HUES6 (cell line): Measurements from ENCODE around the gene FRAS1.
"Not testable (repeated sequence)": the region's sequence is repeated elsewhere in the genome, so short reads cannot be mapped to it uniquely, and the experiment has no call there.

ENCODE experiments used
- H3K27ac ChIP-seq: 2 replicates; pipeline ENCODE4 v1.7.0; 2013; ENCODE audit warnings: low read depth, mild to moderate bottlenecking, low read length, inconsistent platforms
- H3K27me3 ChIP-seq: 2 replicates; pipeline ENCODE4 v1.6.1; 2013; ENCODE audit warnings: low read length; ENCODE audit not compliant: control insufficient read depth, insufficient read depth
- H3K36me3 ChIP-seq: 2 replicates; pipeline ENCODE4 v1.6.1; 2013; ENCODE audit warnings: low read length; ENCODE audit not compliant: control insufficient read depth, insufficient read depth
- H3K4me1 ChIP-seq: 2 replicates; pipeline ENCODE4 v1.6.1; 2013; ENCODE audit warnings: low read length; ENCODE audit not compliant: control insufficient read depth, insufficient read depth
- H3K4me3 ChIP-seq: 2 replicates; pipeline ENCODE4 v1.5.1; 2013; ENCODE audit warnings: low read depth, low read length
- H3K9ac ChIP-seq: one replicate; pipeline ENCODE4 v1.6.1; 2013; ENCODE audit warnings: mild to moderate bottlenecking, low read length
- H3K9me3 ChIP-seq: 2 replicates; pipeline ENCODE4 v1.6.1; 2013; ENCODE audit warnings: low read depth, low read length; ENCODE audit not compliant: control insufficient read depth, insufficient read depth

FRAS1 gene

DNA sequence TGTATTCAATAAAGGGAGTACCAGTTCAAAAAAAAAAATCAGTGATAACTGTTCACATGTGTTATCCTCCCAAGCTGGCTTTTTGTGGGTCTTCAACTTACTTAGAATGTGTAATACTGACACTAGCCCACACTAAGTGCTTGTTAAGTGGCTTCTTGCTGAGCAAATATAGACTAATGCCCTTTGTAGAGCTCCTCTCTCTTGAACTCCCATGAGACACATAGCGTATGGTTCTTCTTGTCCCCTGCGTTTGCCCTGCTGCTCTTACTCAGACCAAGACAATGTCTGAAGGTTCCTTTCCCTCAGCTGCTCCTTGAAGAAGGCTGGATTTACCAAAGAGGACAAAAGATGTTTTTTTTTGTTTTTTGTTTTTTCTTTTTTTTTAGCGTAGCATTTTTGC is 110.9 kb downstream of the FRAS1 start:
- no peaks in the 10 kb centered on the region for H3K9me3 ChIP-seq
- H3K9ac ChIP-seq, result no peak overlapping the region
- peaks cover 5% of the 10 kb centered on the region for H3K4me1 ChIP-seq
- no peaks in the 10 kb centered on the region for H3K36me3 ChIP-seq
- no peak overlapping the region for H3K4me3 ChIP-seq
- H3K27ac ChIP-seq, result no peak overlapping the region
- no peaks in the 10 kb centered on the region for H3K27me3 ChIP-seq

DNA sequence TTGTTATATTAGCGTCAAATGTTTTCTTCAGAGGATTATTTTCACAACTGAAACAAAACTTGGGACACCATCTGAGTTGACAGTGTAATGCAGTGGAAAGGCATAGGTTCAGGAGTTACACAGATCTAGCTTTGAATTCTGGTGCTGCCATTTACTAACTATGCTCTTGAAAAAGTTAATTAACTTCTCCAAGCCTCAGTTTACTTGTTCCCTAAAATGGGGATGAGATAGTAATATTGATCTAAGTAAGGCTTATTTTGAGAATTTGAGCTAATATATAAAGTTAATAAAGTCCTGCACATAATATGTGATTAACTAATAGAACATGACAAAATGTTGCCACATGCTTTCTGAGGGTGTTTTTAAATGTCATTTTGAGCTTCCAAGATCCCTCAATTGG is 112.6 kb downstream of the FRAS1 start:
- no peaks in the 10 kb centered on the region for H3K27me3 ChIP-seq
- H3K4me1 ChIP-seq, result peaks cover 11% of the 10 kb centered on the region
- no peak overlapping the region for H3K9ac ChIP-seq
- no peaks in the 10 kb centered on the region for H3K9me3 ChIP-seq
- no peak overlapping the region for H3K4me3 ChIP-seq
- no peaks in the 10 kb centered on the region for H3K36me3 ChIP-seq
- no peak overlapping the region for H3K27ac ChIP-seq

DNA sequence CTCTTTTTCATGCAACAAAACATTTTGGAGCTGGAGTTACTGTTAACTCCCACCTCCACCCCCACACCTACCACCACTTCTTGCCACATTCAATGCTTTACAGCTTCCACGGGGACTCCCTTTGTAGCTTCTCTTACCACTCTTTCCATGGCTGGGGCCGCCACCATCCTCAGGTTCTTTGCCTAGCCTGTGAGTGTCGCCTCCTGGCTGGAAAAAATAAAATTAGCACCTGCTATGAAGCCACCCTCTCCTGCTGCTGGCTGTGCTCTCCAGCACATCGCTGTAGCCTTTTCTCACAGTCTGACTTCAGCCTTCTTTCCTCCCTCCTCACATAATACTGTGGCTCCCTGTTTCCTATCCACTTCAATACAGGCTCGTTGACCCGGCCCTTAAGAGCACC is 114.4 kb downstream of the FRAS1 start:
- Histone ChIP-seq H3K9me3 (no peaks in the 10 kb centered on the region), H3K4me3 (no peak overlapping the region), H3K4me1 (peaks cover 22% of the 10 kb centered on the region), H3K9ac (no peak overlapping the region), H3K36me3 (no peaks in the 10 kb centered on the region), H3K27ac (no peak overlapping the region), H3K27me3 (no peaks in the 10 kb centered on the region)

DNA sequence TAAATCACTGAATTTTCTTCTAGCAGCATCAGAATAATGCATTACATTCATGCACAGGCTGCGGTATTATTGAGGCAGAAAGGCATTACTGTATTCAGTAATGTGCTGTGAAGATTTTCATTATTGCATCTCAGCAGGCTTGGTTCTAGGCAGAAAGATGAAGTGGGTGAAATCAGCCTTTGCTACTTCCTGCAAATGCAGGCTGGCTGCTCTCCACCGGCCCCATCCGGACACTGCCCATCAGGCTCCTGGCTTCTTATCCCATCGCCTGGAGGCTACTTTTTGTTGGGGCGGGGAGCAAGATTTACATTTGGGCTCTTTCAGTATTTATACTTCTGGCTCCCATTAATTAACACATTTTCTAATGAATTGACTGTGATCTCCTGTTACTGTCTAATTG is 117.8 kb downstream of the FRAS1 start:
- H3K27ac ChIP-seq, result no peak overlapping the region
- no peaks in the 10 kb centered on the region for H3K36me3 ChIP-seq
- no peaks in the 10 kb centered on the region for H3K27me3 ChIP-seq
- H3K9ac ChIP-seq, result no peak overlapping the region
- no peaks in the 10 kb centered on the region for H3K9me3 ChIP-seq
- peaks cover 19% of the 10 kb centered on the region for H3K4me1 ChIP-seq
- no peak overlapping the region for H3K4me3 ChIP-seq

DNA sequence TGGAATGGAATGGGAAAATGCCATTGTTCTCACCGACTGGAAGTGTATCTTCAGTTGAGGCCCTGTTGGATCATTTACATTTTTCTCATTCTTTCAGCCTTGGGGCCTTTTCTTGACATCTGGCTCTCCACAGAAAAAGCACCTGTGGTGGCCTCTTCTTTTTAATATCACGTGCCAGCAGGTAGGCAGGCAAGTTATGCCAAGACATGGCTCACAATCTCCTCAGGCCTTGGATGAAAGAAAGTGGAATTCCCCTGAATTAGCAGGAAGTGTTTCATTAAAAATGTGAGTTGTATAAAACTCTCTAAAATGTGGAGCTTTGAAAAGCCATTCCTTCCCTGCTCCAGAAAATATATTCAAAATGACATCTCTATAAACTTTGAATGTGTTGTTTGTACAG is 122.1 kb downstream of the FRAS1 start:
- H3K9me3 ChIP-seq, result no peaks in the 10 kb centered on the region
- no peaks in the 10 kb centered on the region for H3K36me3 ChIP-seq
- no peak overlapping the region for H3K9ac ChIP-seq
- no peaks in the 10 kb centered on the region for H3K27me3 ChIP-seq
- H3K4me1 ChIP-seq, result peaks cover 16% of the 10 kb centered on the region
- H3K27ac ChIP-seq, result no peak overlapping the region
- no peak overlapping the region for H3K4me3 ChIP-seq

DNA sequence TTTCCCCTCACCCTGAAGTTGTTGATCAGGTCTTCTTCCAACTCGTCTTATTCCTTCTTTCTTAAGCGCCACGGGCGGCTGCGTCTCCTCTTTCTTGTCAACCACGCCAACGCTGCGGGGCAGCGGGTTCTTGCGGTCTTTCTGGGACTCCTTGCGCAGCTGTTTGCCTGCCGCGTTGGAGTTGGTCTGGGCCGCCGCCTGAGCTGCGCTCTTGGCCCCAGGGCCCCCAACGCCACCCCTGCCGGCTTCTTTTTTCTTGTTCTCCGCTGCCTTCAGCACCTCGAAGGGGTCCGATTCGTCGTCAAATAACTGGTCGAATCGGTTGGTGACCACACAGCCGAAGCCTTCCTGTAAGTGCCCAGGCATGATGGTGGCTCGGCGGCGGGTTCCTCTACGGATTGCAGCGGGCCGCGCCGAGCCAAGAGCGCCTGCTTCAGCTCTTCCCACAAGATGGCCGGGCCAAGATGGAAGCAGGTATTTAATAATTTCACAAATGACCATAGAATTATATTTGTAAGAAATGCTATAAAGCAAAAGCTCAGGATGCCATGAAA is 124.6 kb downstream of the FRAS1 start:
- not testable (repeated sequence) for H3K27me3 ChIP-seq, H3K9me3 ChIP-seq, H3K4me1 ChIP-seq, H3K9ac ChIP-seq, H3K27ac ChIP-seq, H3K4me3 ChIP-seq, H3K36me3 ChIP-seq

DNA sequence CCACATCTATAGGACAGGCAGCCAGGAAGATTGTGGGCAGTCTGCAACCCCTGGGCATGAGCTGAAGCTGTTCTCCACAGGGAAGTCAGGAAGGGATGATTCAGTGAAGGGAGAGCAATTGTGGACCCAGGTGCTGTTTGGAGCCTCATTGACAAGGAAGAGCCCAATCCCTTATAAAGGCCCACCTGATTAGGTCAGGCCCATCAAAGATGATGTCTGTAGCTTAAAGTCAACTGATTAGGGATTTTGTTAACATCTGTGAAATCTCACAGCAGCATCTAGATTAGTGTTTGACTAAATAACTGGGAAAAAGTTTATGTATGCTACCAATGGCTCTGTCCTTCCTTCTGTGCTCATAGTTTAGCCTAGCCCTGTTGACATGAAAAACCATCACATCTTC is 127.5 kb downstream of the FRAS1 start:
- no peak overlapping the region for H3K27ac ChIP-seq
- no peaks in the 10 kb centered on the region for H3K36me3 ChIP-seq
- H3K9ac ChIP-seq, result no peak overlapping the region
- no peaks in the 10 kb centered on the region for H3K4me1 ChIP-seq
- H3K4me3 ChIP-seq, result no peak overlapping the region
- no peaks in the 10 kb centered on the region for H3K27me3 ChIP-seq
- no peaks in the 10 kb centered on the region for H3K9me3 ChIP-seq

DNA sequence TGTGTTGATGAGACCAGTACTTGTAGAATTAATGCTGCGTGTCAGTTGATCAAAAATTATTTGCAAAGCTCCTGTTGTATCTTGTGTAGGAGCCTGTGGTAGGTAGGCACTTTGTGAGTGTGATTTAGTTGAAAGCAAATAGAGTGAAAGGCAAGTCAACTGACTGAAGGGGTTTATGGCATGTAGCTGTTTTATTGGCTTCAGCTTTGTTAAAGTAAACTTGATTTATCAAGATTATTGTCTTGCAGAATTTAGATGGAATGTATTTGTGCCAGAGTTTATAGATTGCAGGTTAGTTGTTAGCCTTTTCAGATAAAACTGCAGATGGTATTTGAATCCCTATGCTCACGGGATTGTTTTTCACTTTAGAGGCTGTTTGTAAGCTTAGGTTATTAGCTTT is 128.0 kb downstream of the FRAS1 start:
- Histone ChIP-seq H3K27me3 (no peaks in the 10 kb centered on the region), H3K27ac (no peak overlapping the region), H3K9ac (no peak overlapping the region), H3K4me1 (no peaks in the 10 kb centered on the region), H3K9me3 (no peaks in the 10 kb centered on the region), H3K36me3 (no peaks in the 10 kb centered on the region), H3K4me3 (no peak overlapping the region)

DNA sequence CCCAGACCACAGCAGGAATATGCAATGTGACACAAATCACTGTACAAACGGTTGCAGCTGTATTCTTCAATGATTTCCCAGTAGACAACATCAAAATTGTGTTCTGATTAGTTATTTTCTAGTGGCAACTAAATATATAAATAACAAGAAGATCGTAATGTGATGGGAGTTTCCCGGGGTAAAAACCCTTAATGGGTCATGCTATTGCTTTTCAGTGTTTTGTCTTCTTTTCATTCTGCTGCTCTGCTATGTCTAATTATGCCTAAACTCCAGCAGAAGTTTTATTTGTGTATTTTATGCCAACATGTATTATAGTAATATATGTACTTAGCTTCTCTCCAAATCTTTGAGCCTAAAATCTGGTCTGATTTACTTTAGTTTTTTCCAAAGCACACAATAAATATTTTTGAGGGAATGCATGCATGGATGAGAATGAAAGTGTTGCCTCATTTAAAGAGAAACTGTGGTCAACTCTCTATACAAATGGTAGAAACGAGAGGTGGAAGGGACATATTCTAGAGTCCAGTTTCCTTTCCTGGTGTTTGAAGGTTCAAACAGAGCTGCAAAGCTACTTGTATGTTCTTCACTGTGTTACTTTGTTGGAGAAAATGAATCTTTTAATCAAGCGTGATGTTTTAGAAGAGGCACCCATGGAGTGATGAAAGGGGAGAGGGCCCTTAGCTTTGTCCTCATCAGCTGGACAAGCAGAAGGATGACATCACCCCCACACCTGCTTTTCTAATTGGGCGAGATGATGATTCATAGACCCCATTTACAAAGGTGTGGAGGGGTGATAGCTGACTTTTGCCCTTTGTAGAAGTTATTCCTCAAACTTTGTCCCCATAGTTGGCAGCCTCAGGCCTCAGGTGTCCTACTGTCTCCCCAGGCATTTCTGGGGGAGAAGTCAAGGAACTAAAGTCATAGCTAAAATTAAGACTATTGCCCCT is 129.7 kb downstream of the FRAS1 start:
- H3K27ac ChIP-seq, result no peak overlapping the region

DNA sequence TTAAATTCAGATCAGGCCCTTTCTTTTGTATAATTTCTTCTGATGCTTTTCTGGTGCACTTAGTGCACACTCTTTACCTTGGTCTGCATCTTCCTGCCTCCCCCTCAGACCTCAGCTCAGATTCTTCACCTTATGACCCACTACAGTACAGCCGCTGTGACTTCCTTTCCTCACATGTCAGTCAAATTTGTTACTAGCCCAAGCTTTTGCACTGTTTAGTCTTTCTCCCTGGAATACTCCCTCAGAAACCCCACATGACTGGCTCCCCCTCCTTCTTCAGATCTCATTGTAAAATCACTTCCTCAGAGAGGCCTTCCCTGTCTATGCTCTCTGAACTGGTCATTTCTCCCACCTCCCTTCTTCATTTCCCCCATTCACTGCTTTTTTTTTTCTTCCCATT is 132.9 kb downstream of the FRAS1 start:
- H3K9me3 ChIP-seq, result peaks cover 7% of the 10 kb centered on the region; the same call in 1 of the 2 replicates
- no peak overlapping the region for H3K4me3 ChIP-seq
- no peaks in the 10 kb centered on the region for H3K27me3 ChIP-seq
- no peaks in the 10 kb centered on the region for H3K36me3 ChIP-seq
- no peak overlapping the region for H3K9ac ChIP-seq
- no peak overlapping the region for H3K27ac ChIP-seq
- H3K4me1 ChIP-seq, result no peaks in the 10 kb centered on the region

More for the DNA sequence above, 129.7 kb downstream of the FRAS1 start:
- Histone ChIP-seq H3K27me3 (no peaks in the 10 kb centered on the region), H3K4me1 (no peaks in the 10 kb centered on the region), H3K9ac (no peak overlapping the region), H3K4me3 (no peak overlapping the region), H3K9me3 (0 out of 2 replicates have a peak, but pooled peaks cover 6% of the 10 kb centered on the region), H3K36me3 (no peaks in the 10 kb centered on the region)

DNA sequence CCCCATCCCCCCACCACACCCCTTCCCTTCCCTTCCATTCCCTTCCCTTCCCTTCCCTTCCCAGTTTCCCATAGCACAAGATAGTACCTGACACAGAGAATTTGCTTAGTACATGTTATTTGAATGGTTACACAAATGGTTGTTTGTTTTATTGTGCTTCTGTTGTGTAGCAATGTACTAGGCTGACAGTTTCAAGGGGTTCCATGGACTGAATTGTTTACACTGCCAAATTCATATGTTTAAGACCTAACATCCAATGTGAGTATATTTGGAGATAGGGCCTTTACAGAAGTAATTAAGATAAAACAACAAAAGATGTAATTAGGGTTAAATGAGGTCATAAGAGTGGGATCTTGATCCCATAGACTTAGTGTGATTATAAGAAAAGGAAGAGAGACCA is 133.5 kb downstream of the FRAS1 start:
- Histone ChIP-seq H3K36me3 (no peaks in the 10 kb centered on the region), H3K4me3 (no peak overlapping the region), H3K27ac (no peak overlapping the region), H3K9ac (no peak overlapping the region), H3K4me1 (no peaks in the 10 kb centered on the region), H3K9me3 (peaks cover 12% of the 10 kb centered on the region), H3K27me3 (no peaks in the 10 kb centered on the region)
